Upper lobe of left lung (tissue), 6 donors: ENCODE results near the gene KIDINS220. TPM values are rescaled to one million over a fixed set of nuclear protein-coding genes. Genes with fewer than 3 reads are reported as not detected.

Source experiments
- ATAC-seq, 2 donors: fragments of 200-7000 bp; cut with Tn5 transposase; one replicate each; pipeline ENCODE4 v1.9.1; 2022; ENCODE audit warnings: mild to moderate bottlenecking in 2 of 2, moderate library complexity in 2 of 2; ENCODE audit not compliant: low FRiP score in 2 of 2
- DNase-seq, 2 donors: peaks; one replicate each; pipeline ENCODE4 v3.0.0-alpha.2; 2019 to 2020
- H3K27ac ChIP-seq, 4 donors: fragments of 200-600 bp; sonication (generic); one replicate each; pipeline ENCODE4 v1.5.1; 2016 to 2019
- H3K27me3 ChIP-seq, 4 donors: fragments of 200-600 bp; sonication (generic); one replicate each; pipeline ENCODE4 v1.5.1; 2017 to 2019
- H3K36me3 ChIP-seq, 4 donors: fragments of 200-600 bp; sonication (generic); one replicate each; pipeline ENCODE4 v1.5.1; 2016 to 2019
- H3K4me1 ChIP-seq, 4 donors: fragments of 200-600 bp; sonication (generic); one replicate each; pipeline ENCODE4 v1.5.1; 2018 to 2019
- H3K4me3 ChIP-seq, 4 donors: fragments of 200-600 bp; sonication (generic); one replicate each; pipeline ENCODE4 v1.5.1; 2017 to 2019; ENCODE audit warnings: mild to moderate bottlenecking in 2 of 4, moderate library complexity in 1 of 4
- H3K9me3 ChIP-seq, 4 donors: fragments of 200-600 bp; sonication (generic); one replicate each; pipeline ENCODE4 v1.5.1; 2018 to 2019
- CTCF ChIP-seq, 6 experiments: fragments of 450-650 bp in 4 of 6; fragments of 200-600 bp in 2 of 6; sonication (generic) in 2 of 6; IDR thresholded peaks; one replicate each; pipeline ENCODE4 v1.5.1; 2016 to 2019; ENCODE audit warnings: antibody characterized with exemption in 6 of 6
- EP300 ChIP-seq, 4 donors: sonication (generic); formaldehyde crosslinking; IDR thresholded peaks; one replicate each; pipeline ENCODE4 v1.5.1; 2017; ENCODE audit warnings: antibody characterized with exemption in 4 of 4, control low read depth in 2 of 4
- POLR2A ChIP-seq, 4 donors: fragments of 450-650 bp; IDR thresholded peaks; one replicate each; pipeline ENCODE4 v1.5.1; 2016 to 2017; ENCODE audit warnings: antibody characterized with exemption in 4 of 4, mild to moderate bottlenecking in 2 of 4
- POLR2AphosphoS5 ChIP-seq, 2 donors: sonication (generic); formaldehyde crosslinking; IDR thresholded peaks; one replicate each; pipeline ENCODE4 v1.5.1; 2017; ENCODE audit warnings: antibody characterized with exemption in 2 of 2
- whole genome bisulfite sequencing, 2 donors: methylation state at CpG; one replicate each; pipeline ENCODE4 v1.1.5; 2017 to 2018; 5-methylcytosine and 5-hydroxymethylcytosine counted together
- total RNA-seq, 6 donors: library from RNA; depleted of rRNA in 4 of 6; stranded (reverse); fragments of >200 nt in 4 of 6; gene quantifications; one replicate each; pipeline versions ENCODE4 v1.1.0 to v1.2.1, GENCODE V29; 2016 to 2021
- donor health status: DM: no; HTN: no; CAD: no; lungs with moderate emphysema.
- donor health status: DM: no; HTN: yes; CAD: no; lungs with severe emphysema.

KIDINS220 gene
- total RNA-seq, 6 donors from 2014 or later = 58.2 to 136 (median 69.9) TPM

GRCh38 chr2:8796315-8796848 is 41.0 kb downstream of the KIDINS220 start:
- no peak for DNase-seq
- H3K4me3 ChIP-seq = no peak overlapping the region
- H3K36me3 ChIP-seq = peaks cover 5 to 85% (median 36%) of the 10 kb centered on the region in 4 donors
- no peak for TF ChIP-seq CTCF (IDR thresholded peaks at IDR 0.05)
- no peak for TF ChIP-seq POLR2AphosphoS5 (IDR thresholded peaks at IDR 0.05)
- no peak for TF ChIP-seq EP300 (IDR thresholded peaks at IDR 0.05)
- TF ChIP-seq POLR2A (IDR thresholded peaks at IDR 0.05) = no peak
- H3K4me1 ChIP-seq = no peaks in the 10 kb centered on the region
- no peak for ATAC-seq
- H3K27ac ChIP-seq = no peak overlapping the region
- H3K9me3 ChIP-seq = no peaks in the 10 kb centered on the region
- no peaks in the 10 kb centered on the region for H3K27me3 ChIP-seq
- 89 to 92% methylated on average over 9 of the region's 9 CpGs for WGBS, 2 donors

GRCh38 chr2:8794923-8795825 is 42.2 kb downstream of the KIDINS220 start:
- ATAC-seq = peak in 1 of 2 donors; percentile 60
- H3K27me3 ChIP-seq = no peaks in the 10 kb centered on the region
- no peaks in the 10 kb centered on the region for H3K4me1 ChIP-seq
- 87 to 90% methylated on average over 8 of the region's 8 CpGs for WGBS, 2 donors
- H3K27ac ChIP-seq = no peak overlapping the region
- TF ChIP-seq POLR2AphosphoS5 (IDR thresholded peaks at IDR 0.05) (no peak), EP300 (IDR thresholded peaks at IDR 0.05) (no peak)
- DNase-seq = no peak
- no peaks in the 10 kb centered on the region for H3K9me3 ChIP-seq
- H3K4me3 ChIP-seq = no peak overlapping the region
- H3K36me3 ChIP-seq = peaks cover 13 to 85% (median 39%) of the 10 kb centered on the region in 4 donors

GRCh38 chr2:8790739-8791162 is 46.7 kb downstream of the KIDINS220 start:
- H3K9me3 ChIP-seq = no peaks in the 10 kb centered on the region
- no peak for TF ChIP-seq POLR2A (IDR thresholded peaks at IDR 0.05)
- TF ChIP-seq POLR2AphosphoS5 (IDR thresholded peaks at IDR 0.05) = no peak
- TF ChIP-seq CTCF (IDR thresholded peaks at IDR 0.05) = no peak
- TF ChIP-seq EP300 (IDR thresholded peaks at IDR 0.05) = no peak
- H3K36me3 ChIP-seq = peaks cover 18 to 95% (median 44%) of the 10 kb centered on the region in 4 donors
- no peak overlapping the region for H3K4me3 ChIP-seq
- no peaks in the 10 kb centered on the region for H3K4me1 ChIP-seq
- no peak for DNase-seq
- H3K27ac ChIP-seq = no peak overlapping the region
- ATAC-seq = no peak
- H3K27me3 ChIP-seq = no peaks in the 10 kb centered on the region
- 92 to 96% methylated on average over 2 of the region's 2 CpGs for WGBS, 2 donors

- WGBS, 2 donors = 66 to 81% methylated on average over 5 of the region's 5 CpGs
- Histone ChIP-seq H3K4me3 (no peak overlapping the region), H3K4me1 (peaks cover 0 to 6% (median 0%) of the 10 kb centered on the region in 4 donors), H3K36me3 (peaks cover 30 to 85% (median 44%) of the 10 kb centered on the region in 4 donors), H3K9me3 (no peaks in the 10 kb centered on the region), H3K27ac (no peak overlapping the region), H3K27me3 (no peaks in the 10 kb centered on the region)
- no peak for ATAC-seq
- no peak for TF ChIP-seq CTCF (IDR thresholded peaks at IDR 0.05)
- TF ChIP-seq POLR2A (IDR thresholded peaks at IDR 0.05) = no peak
- no peak for TF ChIP-seq POLR2AphosphoS5 (IDR thresholded peaks at IDR 0.05)
- TF ChIP-seq EP300 (IDR thresholded peaks at IDR 0.05) = no peak
- DNase-seq = no peak
These were observed 51.0 kb downstream of the KIDINS220 start for GRCh38 chr2:8786463-8786862.

GRCh38 chr2:8779795-8780671 is 57.4 kb downstream of the KIDINS220 start:
- Histone ChIP-seq H3K4me3 (no peak overlapping the region), H3K27ac (no peak overlapping the region), H3K27me3 (no peaks in the 10 kb centered on the region), H3K36me3 (peaks cover 30 to 79% (median 44%) of the 10 kb centered on the region in 4 donors), H3K9me3 (no peaks in the 10 kb centered on the region), H3K4me1 (peaks cover 0 to 6% (median 0%) of the 10 kb centered on the region in 4 donors)
- ATAC-seq (no peak), DNase-seq (no peak)
- no peak for TF ChIP-seq CTCF (IDR thresholded peaks at IDR 0.05)
- no peak for TF ChIP-seq POLR2AphosphoS5 (IDR thresholded peaks at IDR 0.05)
- TF ChIP-seq POLR2A (IDR thresholded peaks at IDR 0.05) = no peak
- no peak for TF ChIP-seq EP300 (IDR thresholded peaks at IDR 0.05)
- 84 to 90% methylated on average over 4 of the region's 4 CpGs for WGBS, 2 donors
